Measurements from ENCODE around the gene GRID2.

GRCh38 chr4:93448691-93449293, 1145.0 kb downstream of the GRID2 start:
- TF ChIP-seq POLR2A (IDR thresholded peaks at IDR 0.05; ENCODE audit: low read length) (no peak), GATA1 (IDR thresholded peaks at IDR 0.05; ENCODE audit: low read depth, low read length) (no peak)

Data from erythroblast (primary cell).